ENCODE measurements around the gene RABL2B. TPM values are rescaled to one million over a fixed set of nuclear protein-coding genes. Genes with fewer than 3 reads are reported as not detected.
A peak's percentile ranks its signal among the peaks of the same experiment; 100 is the strongest.

RABL2B gene
- total and polyA plus RNA-seq, 5 experiments from 2014 or later, result 22.0 to 71.9 (median 26.3) TPM

DNA sequence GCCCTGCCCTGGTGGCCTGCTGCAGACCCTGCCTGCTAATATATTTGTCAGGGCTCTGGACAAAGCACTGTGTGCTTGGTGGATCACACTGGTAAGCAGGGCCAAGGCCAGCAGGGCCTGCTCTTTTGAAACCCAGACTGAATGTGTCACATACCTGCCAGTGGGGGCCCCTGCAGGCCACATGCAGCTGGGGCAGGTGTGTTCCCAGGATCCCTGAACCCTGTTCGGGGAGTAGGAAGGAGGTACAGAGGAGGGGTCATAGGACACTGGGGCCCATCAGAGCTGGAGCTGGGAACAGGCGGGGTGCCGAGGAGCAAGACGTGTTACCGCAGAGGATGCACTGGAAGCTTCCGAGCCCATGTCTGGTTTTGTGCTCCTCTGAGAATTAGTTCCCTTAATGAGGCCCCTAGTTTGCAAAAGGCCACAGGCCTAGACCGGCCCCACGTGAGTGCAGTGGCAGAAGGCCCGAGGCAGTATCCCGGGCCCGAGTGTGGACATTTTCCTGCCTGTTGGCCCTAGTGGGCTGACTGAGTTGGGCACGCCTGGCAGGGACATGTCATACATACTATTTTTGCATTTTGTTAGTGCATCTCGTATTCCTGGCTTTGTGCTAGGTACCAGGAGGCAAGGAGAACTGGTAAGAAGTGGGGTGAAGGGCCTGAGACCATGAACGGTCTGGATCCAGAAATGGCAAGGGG is 56.6 kb downstream of the RABL2B start:
- no peaks in the 10 kb centered on the region for H3K9me3 Mint-ChIP-seq
- DNase-seq (peak in 1 of 10 donors; percentile 41), ATAC-seq (no peak)
- H3K27ac Mint-ChIP-seq, result peak overlapping the region in 4 of 10 donors; percentile 30 to 77 (median 60)
- no peaks in the 10 kb centered on the region for H3K36me3 Mint-ChIP-seq
- no peaks in the 10 kb centered on the region for H3K27me3 Mint-ChIP-seq
- POLR2A ChIA-PET, result no interaction called here
- peaks cover 0 to 5% (median 2%) of the 10 kb centered on the region in 4 donors for H3K4me1 Mint-ChIP-seq
- no peak overlapping the region for H3K4me3 Mint-ChIP-seq

GRCh38 chr22:50725597-50725996 is 57.8 kb downstream of the RABL2B start:
- Mint-ChIP-seq H3K27me3 (no peaks in the 10 kb centered on the region), H3K4me1 (peaks cover 0 to 5% (median 2%) of the 10 kb centered on the region in 4 donors), H3K4me3 (no peak overlapping the region), H3K27ac (no peak overlapping the region), H3K9me3 (no peaks in the 10 kb centered on the region), H3K36me3 (no peaks in the 10 kb centered on the region)
- ATAC-seq (no peak), DNase-seq (peak in 1 of 10 donors; percentile 46)
- POLR2A ChIA-PET, result no interaction called here

DNA sequence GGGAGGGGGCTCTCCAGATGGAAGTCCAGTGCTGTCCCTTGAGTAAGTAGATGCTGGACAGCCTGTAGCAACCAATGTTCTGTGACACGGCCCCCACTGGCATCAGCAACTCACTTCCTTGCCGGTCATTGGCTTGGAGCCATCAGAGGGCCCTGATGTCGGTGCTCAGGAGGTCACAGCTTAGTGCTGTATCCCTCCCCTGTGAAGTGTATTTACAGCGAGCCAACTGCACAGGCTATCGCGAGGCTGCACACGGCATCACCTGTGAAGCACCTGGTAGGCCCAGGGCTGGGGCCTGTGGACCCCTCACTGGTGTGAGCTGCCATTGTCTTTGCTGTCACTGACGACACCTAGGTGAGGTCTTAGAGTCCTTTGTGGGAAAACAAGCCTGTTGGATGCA is 58.8 kb downstream of the RABL2B start:
- POLR2A ChIA-PET, result no interaction called here
- ATAC-seq (no peak), DNase-seq (peak in 1 of 10 donors; percentile 28)
- Mint-ChIP-seq H3K36me3 (no peaks in the 10 kb centered on the region), H3K9me3 (no peaks in the 10 kb centered on the region), H3K27ac (no peak overlapping the region), H3K27me3 (no peaks in the 10 kb centered on the region), H3K4me3 (no peak overlapping the region), H3K4me1 (peaks cover 0 to 5% (median 2%) of the 10 kb centered on the region in 4 donors)

DNA sequence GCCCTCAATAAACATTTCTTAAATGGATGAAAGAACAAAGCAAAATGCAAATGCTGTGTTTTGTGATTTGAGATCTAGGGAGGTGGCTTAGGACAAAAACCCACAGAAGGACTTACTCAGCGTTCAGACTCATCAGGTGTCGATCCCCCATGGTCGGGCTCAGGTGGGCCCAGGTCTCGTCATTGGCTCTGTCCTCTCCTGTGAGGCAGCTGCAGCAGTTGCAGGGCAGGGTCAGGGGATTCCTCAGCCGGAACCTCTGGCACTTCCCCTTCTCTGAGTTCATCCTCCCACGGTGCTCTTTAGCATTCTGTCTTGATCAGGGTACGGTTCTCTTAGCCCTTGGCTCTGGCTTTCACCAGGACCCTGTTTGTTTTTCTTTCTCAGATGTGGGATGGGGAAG is 59.4 kb downstream of the RABL2B start:
- POLR2A ChIA-PET, result no interaction called here
- no peak for DNase-seq
- no peaks in the 10 kb centered on the region for H3K36me3 Mint-ChIP-seq
- H3K27ac Mint-ChIP-seq, result peak overlapping the region in 1 of 10 donors; percentile 9
- no peak overlapping the region for H3K4me3 Mint-ChIP-seq
- H3K9me3 Mint-ChIP-seq, result no peaks in the 10 kb centered on the region
- no peaks in the 10 kb centered on the region for H3K27me3 Mint-ChIP-seq
- H3K4me1 Mint-ChIP-seq, result peaks cover 0 to 5% (median 2%) of the 10 kb centered on the region in 4 donors
- ATAC-seq, result no peak

DNA sequence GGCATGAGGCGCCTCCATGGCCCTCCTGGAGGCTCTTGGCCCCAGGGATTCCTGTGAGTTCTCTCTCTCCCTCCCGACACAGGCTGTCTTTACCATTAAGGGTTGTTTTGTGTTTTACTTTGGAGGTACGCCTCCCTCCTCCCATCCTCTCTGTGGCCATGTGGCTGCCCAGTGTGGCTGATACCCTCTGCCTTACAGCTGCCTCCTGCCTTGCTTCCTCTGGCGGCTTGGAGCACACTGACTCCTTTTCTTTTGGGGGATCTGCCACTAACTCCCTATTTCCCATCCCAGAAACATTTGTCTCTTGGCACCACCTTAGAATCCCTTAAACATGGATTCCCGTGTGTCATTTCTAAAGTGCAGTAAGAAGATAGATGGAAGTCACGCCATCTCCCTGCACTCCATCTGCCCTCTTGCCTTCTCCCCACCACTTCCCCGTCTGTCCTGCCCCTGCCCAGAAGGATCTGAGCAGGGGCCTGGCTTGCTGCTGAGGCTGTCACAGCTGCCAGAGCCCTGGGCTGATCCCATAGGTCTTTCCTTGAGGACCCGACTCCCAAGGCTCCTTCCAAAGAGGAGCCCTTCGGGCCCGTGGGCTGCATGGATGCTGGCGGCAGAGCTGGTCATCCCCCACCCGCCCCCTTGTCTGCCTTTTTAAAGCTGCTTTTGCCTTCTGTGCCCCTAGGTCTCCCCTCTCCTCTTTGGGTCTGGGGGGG is 60.6 kb downstream of the RABL2B start:
- Mint-ChIP-seq H3K4me1 (peaks cover 0 to 5% (median 2%) of the 10 kb centered on the region in 4 donors), H3K4me3 (no peak overlapping the region), H3K27me3 (no peaks in the 10 kb centered on the region), H3K27ac (peak overlapping the region in 1 of 10 donors; percentile 63), H3K36me3 (no peaks in the 10 kb centered on the region), H3K9me3 (no peaks in the 10 kb centered on the region)
- no peak for ATAC-seq
- DNase-seq, result no peak
- POLR2A ChIA-PET, result no interaction called here

GRCh38 chr22:50722048-50722701 is 61.3 kb downstream of the RABL2B start:
- H3K9me3 Mint-ChIP-seq, result no peaks in the 10 kb centered on the region
- no peaks in the 10 kb centered on the region for H3K27me3 Mint-ChIP-seq
- DNase-seq, result no peak
- H3K27ac Mint-ChIP-seq, result no peak overlapping the region
- peaks cover 0 to 2% (median 2%) of the 10 kb centered on the region in 4 donors for H3K4me1 Mint-ChIP-seq
- H3K4me3 Mint-ChIP-seq, result no peak overlapping the region
- no peaks in the 10 kb centered on the region for H3K36me3 Mint-ChIP-seq
- POLR2A ChIA-PET, result no interaction called here
- no peak for ATAC-seq

DNA sequence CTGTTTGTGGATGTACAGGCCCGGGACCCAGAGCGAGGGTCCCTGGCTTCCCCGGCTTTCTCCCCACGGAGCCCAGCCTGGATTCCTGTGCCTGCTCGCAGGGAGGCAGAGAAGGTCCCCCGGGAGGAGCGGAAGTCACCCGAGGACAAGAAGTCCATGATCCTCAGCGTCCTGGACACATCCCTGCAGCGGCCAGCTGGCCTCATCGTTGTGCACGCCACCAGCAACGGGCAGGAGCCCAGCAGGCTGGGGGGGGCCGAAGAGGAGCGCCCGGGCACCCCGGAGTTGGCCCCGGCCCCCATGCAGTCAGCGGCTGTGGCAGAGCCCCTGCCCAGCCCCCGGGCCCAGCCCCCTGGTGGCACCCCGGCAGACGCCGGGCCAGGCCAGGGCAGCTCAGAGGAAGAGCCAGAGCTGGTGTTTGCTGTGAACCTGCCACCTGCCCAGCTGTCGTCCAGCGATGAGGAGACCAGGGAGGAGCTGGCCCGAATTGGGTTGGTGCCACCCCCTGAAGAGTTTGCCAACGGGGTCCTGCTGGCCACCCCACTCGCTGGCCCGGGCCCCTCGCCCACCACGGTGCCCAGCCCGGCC is 62.1 kb downstream of the RABL2B start:
- Mint-ChIP-seq H3K27ac (no peak overlapping the region), H3K27me3 (no peaks in the 10 kb centered on the region), H3K36me3 (no peaks in the 10 kb centered on the region), H3K4me1 (peaks cover 0 to 2% (median 2%) of the 10 kb centered on the region in 4 donors), H3K4me3 (no peak overlapping the region), H3K9me3 (no peaks in the 10 kb centered on the region)
- DNase-seq (no peak), ATAC-seq (no peak)
- POLR2A ChIA-PET, result no interaction called here

- H3K4me1 Mint-ChIP-seq, result peaks cover 0 to 2% (median 2%) of the 10 kb centered on the region in 4 donors
- POLR2A ChIA-PET, result interaction anchor here (0.6 kb wide), 1 partner anchor 611 kb away, joined by 4 read pairs; no protein-coding TSS in a partner anchor
- no peaks in the 10 kb centered on the region for H3K9me3 Mint-ChIP-seq
- H3K36me3 Mint-ChIP-seq, result no peaks in the 10 kb centered on the region
- H3K27me3 Mint-ChIP-seq, result no peaks in the 10 kb centered on the region
- DNase-seq (no peak), ATAC-seq (no peak)
- no peak overlapping the region for H3K4me3 Mint-ChIP-seq
- no peak overlapping the region for H3K27ac Mint-ChIP-seq
These were observed 62.9 kb downstream of the RABL2B start for GRCh38 chr22:50720301-50721256.

DNA sequence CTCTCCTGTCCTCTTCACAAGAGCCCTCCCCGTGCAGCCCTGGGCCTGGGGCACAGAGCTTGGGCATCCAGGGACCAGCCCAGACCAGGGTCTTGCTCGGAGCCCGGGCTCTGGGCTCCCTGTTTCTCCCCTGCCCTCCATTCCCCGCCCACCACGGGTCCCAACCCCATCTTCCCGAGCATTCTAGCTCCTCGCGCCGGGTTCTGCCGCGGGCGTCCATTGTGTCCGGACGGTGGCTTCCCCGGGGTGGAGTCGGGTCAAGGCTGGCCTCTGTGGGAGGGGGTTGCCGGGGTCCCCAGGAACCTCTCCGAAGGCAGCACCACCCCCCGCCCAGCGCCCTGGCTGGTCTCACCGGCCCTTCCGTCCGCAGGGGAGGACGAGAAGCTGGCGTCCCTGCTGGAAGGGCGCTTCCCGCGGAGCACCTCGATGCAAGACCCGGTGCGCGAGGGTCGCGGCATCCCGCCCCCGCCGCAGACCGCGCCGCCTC is 63.6 kb downstream of the RABL2B start:
- H3K27me3 Mint-ChIP-seq, result no peaks in the 10 kb centered on the region
- peaks cover 0 to 2% (median 2%) of the 10 kb centered on the region in 4 donors for H3K4me1 Mint-ChIP-seq
- DNase-seq (no peak), ATAC-seq (no peak)
- H3K9me3 Mint-ChIP-seq, result no peaks in the 10 kb centered on the region
- H3K4me3 Mint-ChIP-seq, result no peak overlapping the region
- H3K27ac Mint-ChIP-seq, result no peak overlapping the region
- POLR2A ChIA-PET, result interaction anchor here (0.6 kb wide), 1 partner anchor 611 kb away, joined by 4 read pairs; no protein-coding TSS in a partner anchor
- no peaks in the 10 kb centered on the region for H3K36me3 Mint-ChIP-seq

GRCh38 chr22:50718352-50718709 is 65.1 kb downstream of the RABL2B start:
- no peaks in the 10 kb centered on the region for H3K9me3 Mint-ChIP-seq
- H3K27me3 Mint-ChIP-seq, result no peaks in the 10 kb centered on the region

DNA sequence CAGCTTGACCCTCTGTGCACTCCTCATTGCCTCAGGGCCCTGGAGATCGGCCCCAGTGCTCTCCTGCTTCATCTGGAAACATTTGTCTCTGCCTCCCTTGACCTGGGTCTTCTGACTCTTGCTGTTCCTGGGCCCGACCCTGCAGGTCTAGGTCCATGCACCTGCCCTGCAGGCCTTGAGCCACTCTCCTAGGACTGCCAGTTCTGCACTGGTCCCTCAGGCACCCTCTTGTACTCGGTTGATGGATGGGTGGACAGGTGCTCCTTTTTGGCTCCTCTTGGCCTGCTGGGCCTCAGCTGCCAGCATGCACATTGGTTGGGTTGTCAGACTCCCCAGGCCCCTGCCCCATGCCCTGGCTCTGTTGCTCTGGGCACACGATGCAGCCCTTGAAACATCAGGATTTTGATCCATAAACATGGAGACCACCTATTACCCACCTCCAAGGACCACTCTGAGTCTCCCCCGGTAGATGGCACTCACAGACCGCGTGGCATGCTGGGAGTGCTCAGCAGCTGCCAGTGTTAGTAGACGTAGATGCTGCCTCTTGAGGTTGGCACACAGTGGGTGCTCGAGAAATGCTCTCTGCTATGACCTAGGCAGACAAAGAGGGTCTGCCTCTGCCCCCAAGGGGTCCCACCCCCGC is 65.6 kb downstream of the RABL2B start:
- no peaks in the 10 kb centered on the region for H3K27me3 Mint-ChIP-seq
- POLR2A ChIA-PET, result no interaction called here
- H3K36me3 Mint-ChIP-seq, result no peaks in the 10 kb centered on the region

More at GRCh38 chr22:50718352-50718709, 65.1 kb downstream of the RABL2B start:
- Mint-ChIP-seq H3K4me1 (peaks cover 0 to 2% (median under 1%) of the 10 kb centered on the region in 4 donors), H3K36me3 (no peaks in the 10 kb centered on the region), H3K4me3 (no peak overlapping the region), H3K27ac (no peak overlapping the region)
- POLR2A ChIA-PET, result no interaction called here
- ATAC-seq (no peak), DNase-seq (no peak)

More for the DNA sequence above, 65.6 kb downstream of the RABL2B start:
- no peak overlapping the region for H3K27ac Mint-ChIP-seq
- peaks cover 0 to 2% (median under 1%) of the 10 kb centered on the region in 4 donors for H3K4me1 Mint-ChIP-seq
- ATAC-seq (no peak), DNase-seq (no peak)
- no peak overlapping the region for H3K4me3 Mint-ChIP-seq
- no peaks in the 10 kb centered on the region for H3K9me3 Mint-ChIP-seq
